Measurements from ENCODE around the gene MCOLN2.
A peak's percentile ranks its signal among the peaks of the same experiment; 100 is the strongest.
"Not testable (repeated sequence)": the region's sequence is repeated elsewhere in the genome, so short reads cannot be mapped to it uniquely, and the experiment has no call there.

The MCOLN2 gene

GRCh38 chr1:84997667-84998600, 1.0 kb upstream of the MCOLN2 start:
- DNase-seq (ENCODE audit: low spot score): peak; percentile 46
- no peak for TF ChIP-seq CTCF (IDR thresholded peaks at IDR 0.05; ENCODE audit: extremely low read depth, missing control alignments)

GRCh38 chr1:84995484-84996334, 1.2 kb downstream of the MCOLN2 start:
- peak; percentile 80 for DNase-seq (ENCODE audit: low spot score)
- no peak for TF ChIP-seq CTCF (IDR thresholded peaks at IDR 0.05; ENCODE audit: extremely low read depth, missing control alignments)

- TF ChIP-seq CTCF (IDR thresholded peaks at IDR 0.05; ENCODE audit: extremely low read depth, missing control alignments): no peak
- no peak for DNase-seq (ENCODE audit: low spot score)
Observed at GRCh38 chr1:84991097-84991920, 5.6 kb downstream of the MCOLN2 start.

- no peak for TF ChIP-seq CTCF (IDR thresholded peaks at IDR 0.05; ENCODE audit: extremely low read depth, missing control alignments)
- peak; percentile 59 for DNase-seq (ENCODE audit: low spot score)
Observed at GRCh38 chr1:84988588-84988987, 8.3 kb downstream of the MCOLN2 start.

GRCh38 chr1:84986561-84986960, 10.4 kb downstream of the MCOLN2 start:
- not testable (repeated sequence) for DNase-seq (ENCODE audit: low spot score)

- no peak for TF ChIP-seq CTCF (IDR thresholded peaks at IDR 0.05; ENCODE audit: extremely low read depth, missing control alignments)
Observed at GRCh38 chr1:84985365-84985764, 11.5 kb downstream of the MCOLN2 start.

GRCh38 chr1:84982395-84982794, 14.5 kb downstream of the MCOLN2 start:
- no peak for DNase-seq (ENCODE audit: low spot score)
- no peak for TF ChIP-seq CTCF (IDR thresholded peaks at IDR 0.05; ENCODE audit: extremely low read depth, missing control alignments)

More at GRCh38 chr1:84985365-84985764, 11.5 kb downstream of the MCOLN2 start:
- DNase-seq (ENCODE audit: low spot score): no peak
